ENCODE data around the gene CCDC106.

DNA sequence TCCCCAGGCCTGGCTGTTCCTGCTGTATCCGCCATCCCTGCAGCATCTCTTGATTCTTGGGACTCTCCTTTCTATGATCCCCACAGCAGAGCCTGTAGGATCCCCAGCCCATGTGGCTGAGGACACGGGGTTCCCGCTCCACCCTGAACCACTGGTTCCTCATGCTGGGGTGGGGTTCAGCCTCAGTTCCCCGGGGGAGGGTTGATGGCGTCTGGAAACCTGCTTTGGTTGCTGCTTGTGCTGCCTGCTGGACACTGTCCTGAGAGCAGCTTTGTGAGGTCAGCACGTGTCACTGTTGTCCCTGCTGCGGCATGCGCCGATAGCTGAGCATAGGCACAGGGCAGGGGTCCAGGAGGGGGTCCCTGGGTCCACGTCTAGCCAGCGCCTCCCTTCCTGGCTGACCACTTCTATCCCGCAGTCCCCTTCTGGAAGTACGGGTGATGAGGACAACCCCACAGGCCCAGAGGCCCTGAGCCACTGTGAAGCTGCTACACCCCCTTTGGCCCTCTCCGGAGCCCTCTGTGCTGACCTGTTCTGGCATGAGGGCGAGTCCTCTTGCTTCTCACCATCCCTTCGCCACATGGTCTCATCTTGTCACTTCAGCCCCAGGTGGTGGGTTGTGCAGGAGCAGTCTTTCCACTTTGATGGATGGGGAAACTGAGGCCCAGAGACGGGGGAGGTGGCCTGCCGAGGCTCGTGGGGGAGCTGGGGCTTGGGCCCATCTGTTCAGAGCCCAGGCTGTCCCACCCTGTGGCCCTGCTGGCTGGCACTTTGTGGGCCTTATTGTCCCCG is 32.5 kb downstream of the CCDC106 start:
- TF ChIP-seq, protein P1, sequence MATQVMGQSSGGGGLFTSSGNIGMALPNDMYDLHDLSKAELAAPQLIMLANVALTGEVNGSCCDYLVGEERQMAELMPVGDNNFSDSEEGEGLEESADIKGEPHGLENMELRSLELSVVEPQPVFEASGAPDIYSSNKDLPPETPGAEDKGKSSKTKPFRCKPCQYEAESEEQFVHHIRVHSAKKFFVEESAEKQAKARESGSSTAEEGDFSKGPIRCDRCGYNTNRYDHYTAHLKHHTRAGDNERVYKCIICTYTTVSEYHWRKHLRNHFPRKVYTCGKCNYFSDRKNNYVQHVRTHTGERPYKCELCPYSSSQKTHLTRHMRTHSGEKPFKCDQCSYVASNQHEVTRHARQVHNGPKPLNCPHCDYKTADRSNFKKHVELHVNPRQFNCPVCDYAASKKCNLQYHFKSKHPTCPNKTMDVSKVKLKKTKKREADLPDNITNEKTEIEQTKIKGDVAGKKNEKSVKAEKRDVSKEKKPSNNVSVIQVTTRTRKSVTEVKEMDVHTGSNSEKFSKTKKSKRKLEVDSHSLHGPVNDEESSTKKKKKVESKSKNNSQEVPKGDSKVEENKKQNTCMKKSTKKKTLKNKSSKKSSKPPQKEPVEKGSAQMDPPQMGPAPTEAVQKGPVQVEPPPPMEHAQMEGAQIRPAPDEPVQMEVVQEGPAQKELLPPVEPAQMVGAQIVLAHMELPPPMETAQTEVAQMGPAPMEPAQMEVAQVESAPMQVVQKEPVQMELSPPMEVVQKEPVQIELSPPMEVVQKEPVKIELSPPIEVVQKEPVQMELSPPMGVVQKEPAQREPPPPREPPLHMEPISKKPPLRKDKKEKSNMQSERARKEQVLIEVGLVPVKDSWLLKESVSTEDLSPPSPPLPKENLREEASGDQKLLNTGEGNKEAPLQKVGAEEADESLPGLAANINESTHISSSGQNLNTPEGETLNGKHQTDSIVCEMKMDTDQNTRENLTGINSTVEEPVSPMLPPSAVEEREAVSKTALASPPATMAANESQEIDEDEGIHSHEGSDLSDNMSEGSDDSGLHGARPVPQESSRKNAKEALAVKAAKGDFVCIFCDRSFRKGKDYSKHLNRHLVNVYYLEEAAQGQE (IDR thresholded peaks at IDR 0.05; ENCODE audit: insufficient read depth in 1 of 2, low read depth in 2 of 2, low read length in 1 of 2): no peak
- TF ChIP-seq, protein P2, sequence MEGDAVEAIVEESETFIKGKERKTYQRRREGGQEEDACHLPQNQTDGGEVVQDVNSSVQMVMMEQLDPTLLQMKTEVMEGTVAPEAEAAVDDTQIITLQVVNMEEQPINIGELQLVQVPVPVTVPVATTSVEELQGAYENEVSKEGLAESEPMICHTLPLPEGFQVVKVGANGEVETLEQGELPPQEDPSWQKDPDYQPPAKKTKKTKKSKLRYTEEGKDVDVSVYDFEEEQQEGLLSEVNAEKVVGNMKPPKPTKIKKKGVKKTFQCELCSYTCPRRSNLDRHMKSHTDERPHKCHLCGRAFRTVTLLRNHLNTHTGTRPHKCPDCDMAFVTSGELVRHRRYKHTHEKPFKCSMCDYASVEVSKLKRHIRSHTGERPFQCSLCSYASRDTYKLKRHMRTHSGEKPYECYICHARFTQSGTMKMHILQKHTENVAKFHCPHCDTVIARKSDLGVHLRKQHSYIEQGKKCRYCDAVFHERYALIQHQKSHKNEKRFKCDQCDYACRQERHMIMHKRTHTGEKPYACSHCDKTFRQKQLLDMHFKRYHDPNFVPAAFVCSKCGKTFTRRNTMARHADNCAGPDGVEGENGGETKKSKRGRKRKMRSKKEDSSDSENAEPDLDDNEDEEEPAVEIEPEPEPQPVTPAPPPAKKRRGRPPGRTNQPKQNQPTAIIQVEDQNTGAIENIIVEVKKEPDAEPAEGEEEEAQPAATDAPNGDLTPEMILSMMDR (IDR thresholded peaks at IDR 0.05): no peak
- TF ChIP-seq POLR2AphosphoS5 (IDR thresholded peaks at IDR 0.05; ENCODE audit: low read depth, low read length): no peak
- TF ChIP-seq TCF7L2 (IDR thresholded peaks at IDR 0.05; ENCODE audit: low read depth, low read length): no peak
